C4-2B (cell line): Measurements from ENCODE around the gene TCF19.
"Not testable (repeated sequence)": the region's sequence is repeated elsewhere in the genome, so short reads cannot be mapped to it uniquely, and the experiment has no call there.

ENCODE experiments used
- H3K27ac ChIP-seq: fragments of 450-650 bp; 2 replicates; pipeline ENCODE4 v1.5.1; 2017
- CTCF ChIP-seq: fragments of 450-650 bp; conservative IDR thresholded peaks from 2 replicates; pipeline ENCODE4 v1.5.1; 2017; ENCODE audit warnings: mild to moderate bottlenecking
- ZFX ChIP-seq: fragments of 450-650 bp; IDR thresholded peaks from 2 replicates; pipeline ENCODE4 v1.6.1; 2017

TCF19 gene

DNA sequence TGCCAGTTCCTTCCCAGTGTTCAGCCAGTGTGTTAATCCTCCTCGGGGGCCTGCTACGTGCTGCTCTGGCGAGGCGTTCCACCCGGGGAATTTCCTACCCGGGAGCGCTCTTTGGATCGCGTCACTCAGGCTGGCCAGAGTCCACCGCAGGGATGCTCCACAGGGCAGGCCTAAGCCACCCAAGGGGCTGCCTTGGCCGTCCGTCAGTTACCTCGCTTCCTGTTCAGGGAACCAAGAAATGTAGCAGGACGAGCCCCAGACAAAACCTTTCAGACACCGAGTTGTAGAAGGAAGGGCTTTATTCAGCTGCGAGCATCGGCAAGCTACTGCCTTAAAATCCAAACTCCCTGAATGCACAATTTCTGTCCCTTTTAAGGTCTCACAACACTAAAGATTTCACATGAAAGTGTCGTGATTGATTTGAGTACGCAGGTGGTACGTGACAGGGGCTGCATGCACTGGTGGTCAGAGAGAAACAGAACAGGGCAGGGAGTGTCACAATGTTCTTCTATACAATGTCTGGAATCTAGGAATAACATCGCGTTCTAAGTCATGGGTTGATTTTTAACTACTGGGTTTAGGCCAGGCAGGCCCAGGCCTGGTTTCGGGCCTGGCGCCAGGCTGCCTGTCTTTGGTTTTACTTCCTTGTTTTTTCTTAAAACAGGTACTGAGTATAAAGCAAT, 27.8 kb downstream of the TCF19 start:
- TF ChIP-seq ZFX, result peak; percentile 32; the same call in 1 of the 2 replicates
- TF ChIP-seq CTCF, result no peak
- peak overlapping the region; percentile 84 for H3K27ac ChIP-seq

GRCh38 chr6:31187780-31188194, 29.4 kb downstream of the TCF19 start:
- H3K27ac ChIP-seq, result peak overlapping the region; percentile 84

GRCh38 chr6:31189223-31189622, 30.8 kb downstream of the TCF19 start:
- not testable (repeated sequence) for H3K27ac ChIP-seq

More at GRCh38 chr6:31187780-31188194, 29.4 kb downstream of the TCF19 start:
- TF ChIP-seq CTCF (no peak), ZFX (no peak)

DNA sequence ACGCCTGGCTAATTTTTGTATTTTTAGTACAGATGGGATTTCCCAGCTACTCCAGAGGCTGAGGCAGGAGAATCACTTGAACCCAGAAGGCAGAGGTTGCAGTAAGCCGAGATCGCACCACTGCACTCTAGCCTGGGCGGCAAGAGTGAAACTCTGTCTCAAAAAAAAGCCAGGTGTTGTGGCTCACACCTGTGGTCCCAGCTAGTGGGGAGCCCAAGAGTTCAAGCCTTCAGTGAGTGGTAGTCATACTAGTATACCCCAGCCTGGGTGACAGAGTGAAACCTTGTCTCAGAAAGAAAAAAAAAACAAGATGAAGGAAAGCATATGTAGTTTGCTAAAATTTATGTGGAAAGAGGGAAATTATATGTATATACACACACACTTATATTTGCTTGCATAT, 32.1 kb downstream of the TCF19 start:
- TF ChIP-seq CTCF, result no peak
- no peak for TF ChIP-seq ZFX
- H3K27ac ChIP-seq, result no peak overlapping the region

DNA sequence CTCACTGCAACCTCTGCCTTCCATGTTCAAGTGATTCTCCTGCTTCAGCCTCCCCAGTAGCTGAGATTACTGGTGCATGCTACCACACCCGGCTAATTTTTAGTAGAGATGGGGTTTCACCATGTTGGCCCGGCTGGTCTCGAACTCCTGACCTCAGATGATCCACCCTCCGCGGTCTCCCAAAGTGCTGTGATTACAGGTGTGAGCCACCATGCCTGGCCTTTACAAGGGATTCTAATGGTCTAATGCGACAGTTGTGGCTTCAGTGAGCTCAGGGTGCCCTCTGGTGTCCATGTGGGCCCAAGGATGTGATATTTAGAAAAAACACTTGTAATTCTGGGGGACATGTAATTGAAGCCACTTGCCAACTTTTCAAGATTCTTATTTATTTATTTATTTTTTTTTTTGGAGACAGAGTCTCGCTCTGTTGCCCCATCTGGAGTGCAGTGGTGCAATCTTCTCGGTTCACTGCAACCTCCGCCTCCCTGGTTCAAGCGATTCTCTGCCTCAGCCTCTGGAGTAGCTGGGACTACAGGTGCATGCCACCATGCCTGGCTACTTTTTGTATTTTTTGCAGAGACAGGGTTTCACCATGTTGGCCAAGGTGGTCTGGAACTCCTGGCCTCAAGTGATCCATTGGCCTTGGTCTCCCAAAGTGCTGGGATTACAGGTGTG, 34.2 kb downstream of the TCF19 start:
- not testable (repeated sequence) for H3K27ac ChIP-seq
- peak; percentile 78 for TF ChIP-seq CTCF

DNA sequence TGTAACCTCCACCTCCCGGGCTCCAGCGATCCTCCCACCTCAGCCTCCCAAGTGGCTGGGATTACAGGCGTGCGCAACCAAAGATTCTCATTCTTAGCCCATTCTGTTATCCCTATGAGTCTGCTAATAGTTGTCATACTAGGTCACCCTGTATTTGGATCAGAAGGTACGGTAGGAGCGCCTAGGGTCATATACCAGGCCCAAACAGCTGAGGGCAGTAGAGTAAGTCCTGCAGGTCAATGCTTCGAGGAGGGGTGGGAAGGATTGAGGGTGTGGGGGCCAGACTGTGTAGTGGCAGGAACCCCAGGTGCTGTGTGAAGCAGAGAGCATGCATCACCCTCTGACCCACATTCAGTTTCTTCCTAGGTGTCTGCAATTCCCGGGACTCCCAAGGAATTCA, 34.8 kb downstream of the TCF19 start:
- H3K27ac ChIP-seq, result no peak overlapping the region
- no peak for TF ChIP-seq ZFX
- TF ChIP-seq CTCF, result no peak

- no peak overlapping the region for H3K27ac ChIP-seq
- no peak for TF ChIP-seq ZFX
- TF ChIP-seq CTCF, result no peak
Observed at GRCh38 chr6:31194061-31194834, 35.9 kb downstream of the TCF19 start.

DNA sequence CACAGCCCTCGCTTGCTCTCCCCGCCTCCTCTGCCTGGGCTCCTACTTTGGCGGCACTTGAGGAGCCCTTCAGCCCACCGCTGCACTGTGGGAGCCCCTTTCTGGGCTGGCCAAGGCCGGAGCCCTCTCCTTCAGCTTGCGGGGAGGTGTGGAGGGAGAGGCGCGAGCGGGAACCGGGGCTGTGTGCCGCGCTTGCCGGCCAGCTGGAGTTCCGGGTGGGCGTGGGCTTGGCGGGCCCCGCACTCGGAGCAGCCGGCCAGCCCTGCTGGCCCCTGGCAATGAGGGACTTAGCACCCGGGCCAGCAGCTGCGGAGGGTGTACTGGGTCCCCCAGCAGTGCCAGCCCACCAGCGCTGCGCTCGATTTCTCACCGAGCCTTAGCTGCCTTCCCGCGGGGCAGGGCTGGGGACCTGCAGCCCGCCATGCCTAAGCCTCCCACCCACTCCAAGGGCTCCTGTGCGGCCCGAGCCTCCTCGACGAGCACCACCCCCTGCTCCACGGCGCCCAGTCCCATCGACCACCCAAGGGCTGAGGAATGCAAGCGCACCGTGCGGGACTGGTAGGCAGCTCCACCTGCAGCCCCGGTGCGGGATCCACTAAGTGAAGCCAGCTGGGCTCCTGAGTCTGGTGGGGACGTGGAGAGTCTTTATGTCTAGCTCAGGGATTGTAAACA, 37.1 kb downstream of the TCF19 start:
- not testable (repeated sequence) for H3K27ac ChIP-seq

- H3K27ac ChIP-seq, result peak overlapping the region; percentile 82
Observed at GRCh38 chr6:31196251-31197022, 38.0 kb downstream of the TCF19 start.
